DND-41 (cell line): ENCODE data around the gene PI16.

ENCODE experiments used
- EZH2 ChIP-seq: IDR thresholded peaks from 3 replicates; pipeline ENCODE4 v1.6.1; 2012; ENCODE audit warnings: borderline replicate concordance, low read depth, mild to moderate bottlenecking, moderate library complexity, low read length, inconsistent platforms; ENCODE audit not compliant: severe bottlenecking
- TF ChIP-seq, protein P1 (sequence below): IDR thresholded peaks from 2 replicates; pipeline ENCODE4 v1.5.1; 2012; ENCODE audit warnings: borderline replicate concordance, low read length, moderate library complexity, mild to moderate bottlenecking; ENCODE audit not compliant: poor library complexity, severe bottlenecking; ENCODE audit errors: extremely low read depth

DNA sequence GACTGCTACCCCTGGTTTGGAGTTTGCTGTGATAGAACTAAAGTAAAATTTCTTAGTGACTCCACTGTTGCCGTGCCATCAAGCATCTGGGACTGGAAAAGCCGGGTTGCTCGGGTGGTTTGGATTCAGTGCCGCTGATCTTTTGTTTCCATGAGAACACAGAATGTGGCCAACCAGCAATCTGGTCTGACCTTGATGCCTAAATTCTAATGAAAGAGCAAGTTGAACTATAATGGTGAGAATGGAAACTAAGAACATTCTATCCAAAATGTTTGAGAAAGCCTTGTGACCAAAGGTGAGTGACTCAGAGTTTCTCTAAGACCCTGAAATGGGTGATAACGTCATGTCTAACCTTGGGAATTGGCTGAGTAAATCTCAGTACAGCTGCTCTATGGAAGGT, 9.9 kb upstream of the PI16 start:
- TF ChIP-seq, protein P1, sequence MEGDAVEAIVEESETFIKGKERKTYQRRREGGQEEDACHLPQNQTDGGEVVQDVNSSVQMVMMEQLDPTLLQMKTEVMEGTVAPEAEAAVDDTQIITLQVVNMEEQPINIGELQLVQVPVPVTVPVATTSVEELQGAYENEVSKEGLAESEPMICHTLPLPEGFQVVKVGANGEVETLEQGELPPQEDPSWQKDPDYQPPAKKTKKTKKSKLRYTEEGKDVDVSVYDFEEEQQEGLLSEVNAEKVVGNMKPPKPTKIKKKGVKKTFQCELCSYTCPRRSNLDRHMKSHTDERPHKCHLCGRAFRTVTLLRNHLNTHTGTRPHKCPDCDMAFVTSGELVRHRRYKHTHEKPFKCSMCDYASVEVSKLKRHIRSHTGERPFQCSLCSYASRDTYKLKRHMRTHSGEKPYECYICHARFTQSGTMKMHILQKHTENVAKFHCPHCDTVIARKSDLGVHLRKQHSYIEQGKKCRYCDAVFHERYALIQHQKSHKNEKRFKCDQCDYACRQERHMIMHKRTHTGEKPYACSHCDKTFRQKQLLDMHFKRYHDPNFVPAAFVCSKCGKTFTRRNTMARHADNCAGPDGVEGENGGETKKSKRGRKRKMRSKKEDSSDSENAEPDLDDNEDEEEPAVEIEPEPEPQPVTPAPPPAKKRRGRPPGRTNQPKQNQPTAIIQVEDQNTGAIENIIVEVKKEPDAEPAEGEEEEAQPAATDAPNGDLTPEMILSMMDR: no peak
- no peak for TF ChIP-seq EZH2
